ENCODE results near the gene NTSR1. TPM values are rescaled to one million over a fixed set of nuclear protein-coding genes. Genes with fewer than 3 reads are reported as not detected.

The NTSR1 gene
- total and polyA plus RNA-seq, 4 donors = 0.03 to 0.33 (median 0.08) TPM; not detected in 1

DNA sequence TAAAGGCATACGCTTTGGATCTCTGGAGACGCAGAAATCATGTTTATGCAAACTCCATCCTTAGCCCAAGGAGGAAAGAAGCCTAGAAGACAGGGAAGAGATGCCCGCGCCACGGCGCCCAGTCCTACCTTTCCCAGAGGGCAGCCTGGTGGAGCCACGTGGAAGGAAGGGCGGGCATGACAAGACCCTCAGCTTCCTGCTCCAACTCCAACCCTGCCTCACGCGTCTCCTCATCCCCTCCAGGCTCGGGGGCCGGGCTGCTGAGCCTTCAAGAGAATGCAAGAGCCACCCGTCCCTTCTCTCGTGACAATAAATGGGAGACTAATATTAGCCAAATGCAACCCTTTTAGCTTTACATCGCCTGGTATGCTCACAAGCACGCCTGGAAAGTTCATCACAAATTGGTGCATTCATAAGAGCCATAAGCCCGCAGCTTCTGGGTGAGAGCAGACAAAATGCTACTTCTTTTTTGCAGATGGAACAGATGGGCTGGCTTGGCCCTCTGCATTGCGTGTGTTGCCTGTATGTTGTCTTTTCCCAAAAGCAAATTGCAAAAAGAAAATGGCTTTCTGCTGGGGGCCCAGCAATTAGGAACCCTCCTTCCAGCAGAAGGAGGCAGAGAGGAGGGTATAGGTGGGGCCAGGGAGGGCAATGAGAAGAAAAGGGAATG lies 8.2 kb upstream of the NTSR1 start:
- no peak for DNase-seq (ENCODE audit: low spot score)
- 88% methylated on average over 18 of the region's 18 CpGs for WGBS

DNA sequence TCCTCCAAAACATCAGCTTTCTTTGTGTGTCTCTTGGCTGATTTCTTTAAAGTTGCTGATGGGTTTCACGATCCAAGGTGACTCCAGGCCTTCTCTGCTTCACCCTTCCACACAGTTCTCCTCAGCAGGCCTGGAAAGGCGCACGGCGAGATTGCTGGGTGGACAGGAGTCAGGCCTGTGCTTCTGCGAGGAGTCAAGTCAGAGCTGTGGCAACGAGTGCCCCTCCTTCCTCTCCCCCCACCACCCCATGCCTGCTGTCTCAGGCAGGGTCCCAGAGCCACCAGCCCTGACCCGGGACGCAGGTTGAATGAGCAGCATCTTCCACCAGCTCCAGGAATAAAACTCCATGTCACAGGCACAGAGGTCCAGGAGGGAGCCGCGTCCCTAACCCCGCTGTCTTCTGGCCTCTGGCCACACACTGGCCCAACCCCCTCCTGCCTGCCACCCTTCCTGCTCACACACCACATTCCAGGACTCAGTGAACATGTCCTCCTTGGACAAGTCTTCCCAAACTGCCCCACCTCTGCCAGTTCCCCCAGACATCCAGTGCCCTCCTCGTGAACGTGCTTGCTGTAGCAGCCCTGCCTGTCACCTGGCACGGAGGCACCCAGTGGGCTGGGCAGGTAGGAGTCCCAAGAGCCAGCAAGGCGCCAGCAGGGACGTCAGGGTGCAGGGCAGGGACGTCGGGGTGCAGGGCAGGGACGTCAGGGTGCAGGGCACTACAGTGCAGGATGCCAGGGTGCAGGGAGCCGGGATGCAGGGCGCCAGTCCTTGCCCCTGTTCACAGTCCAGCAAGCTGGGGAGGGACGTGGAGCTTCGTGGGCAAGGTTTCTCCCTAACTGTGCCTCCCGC lies 7.2 kb upstream of the NTSR1 start:
- no peak overlapping the region for H3K4me3 ChIP-seq (ENCODE audit: low read depth in 1 of 3, low read length in 3 of 3)
- no peaks in the 10 kb centered on the region for H3K4me1 ChIP-seq (ENCODE audit: control insufficient read depth in 4 of 4, insufficient read depth in 4 of 4, low read length in 3 of 4)
- peaks cover 0 to 4% (median under 1%) of the 10 kb centered on the region in 4 donors for H3K27me3 ChIP-seq (ENCODE audit: control insufficient read depth in 4 of 4, insufficient read depth in 4 of 4, low read length in 3 of 4)
- no peak for DNase-seq (ENCODE audit: low spot score)
- WGBS = 74% methylated on average over 24 of the region's 24 CpGs
- no peaks in the 10 kb centered on the region for H3K9me3 ChIP-seq (ENCODE audit: control insufficient read depth in 4 of 4, low read length in 3 of 4)
- H3K27ac ChIP-seq (ENCODE audit: low read depth in 1 of 2, low read length in 2 of 2) = no peak overlapping the region
- H3K36me3 ChIP-seq (ENCODE audit: control insufficient read depth in 4 of 4, insufficient read depth in 3 of 4, low read depth in 1 of 4, low read length in 3 of 4) = no peaks in the 10 kb centered on the region
- H3K9ac ChIP-seq (ENCODE audit: low read depth in 1 of 2, low read length in 2 of 2) = no peak overlapping the region
- TF ChIP-seq TAF1 (conservative IDR thresholded peaks at IDR 0.05) = no peak
- no peak for TF ChIP-seq FOXA2 (IDR thresholded peaks at IDR 0.05)
- no peak for TF ChIP-seq SP1 (IDR thresholded peaks at IDR 0.05)
- no peak for TF ChIP-seq JUND (IDR thresholded peaks at IDR 0.05)
- TF ChIP-seq, protein P1, sequence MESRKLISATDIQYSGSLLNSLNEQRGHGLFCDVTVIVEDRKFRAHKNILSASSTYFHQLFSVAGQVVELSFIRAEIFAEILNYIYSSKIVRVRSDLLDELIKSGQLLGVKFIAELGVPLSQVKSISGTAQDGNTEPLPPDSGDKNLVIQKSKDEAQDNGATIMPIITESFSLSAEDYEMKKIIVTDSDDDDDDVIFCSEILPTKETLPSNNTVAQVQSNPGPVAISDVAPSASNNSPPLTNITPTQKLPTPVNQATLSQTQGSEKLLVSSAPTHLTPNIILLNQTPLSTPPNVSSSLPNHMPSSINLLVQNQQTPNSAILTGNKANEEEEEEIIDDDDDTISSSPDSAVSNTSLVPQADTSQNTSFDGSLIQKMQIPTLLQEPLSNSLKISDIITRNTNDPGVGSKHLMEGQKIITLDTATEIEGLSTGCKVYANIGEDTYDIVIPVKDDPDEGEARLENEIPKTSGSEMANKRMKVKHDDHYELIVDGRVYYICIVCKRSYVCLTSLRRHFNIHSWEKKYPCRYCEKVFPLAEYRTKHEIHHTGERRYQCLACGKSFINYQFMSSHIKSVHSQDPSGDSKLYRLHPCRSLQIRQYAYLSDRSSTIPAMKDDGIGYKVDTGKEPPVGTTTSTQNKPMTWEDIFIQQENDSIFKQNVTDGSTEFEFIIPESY (IDR thresholded peaks at IDR 0.05) = no peak
- no peak for TF ChIP-seq HNF4A (conservative IDR thresholded peaks at IDR 0.05)
- TF ChIP-seq, protein P2, sequence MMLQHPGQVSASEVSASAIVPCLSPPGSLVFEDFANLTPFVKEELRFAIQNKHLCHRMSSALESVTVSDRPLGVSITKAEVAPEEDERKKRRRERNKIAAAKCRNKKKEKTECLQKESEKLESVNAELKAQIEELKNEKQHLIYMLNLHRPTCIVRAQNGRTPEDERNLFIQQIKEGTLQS (IDR thresholded peaks at IDR 0.05) = no peak
- no peak for TF ChIP-seq RAD21 (IDR thresholded peaks at IDR 0.05)
- no peak for TF ChIP-seq EGR1 (IDR thresholded peaks at IDR 0.05; ENCODE audit: low read depth in 2 of 2)
- TF ChIP-seq, protein P3, sequence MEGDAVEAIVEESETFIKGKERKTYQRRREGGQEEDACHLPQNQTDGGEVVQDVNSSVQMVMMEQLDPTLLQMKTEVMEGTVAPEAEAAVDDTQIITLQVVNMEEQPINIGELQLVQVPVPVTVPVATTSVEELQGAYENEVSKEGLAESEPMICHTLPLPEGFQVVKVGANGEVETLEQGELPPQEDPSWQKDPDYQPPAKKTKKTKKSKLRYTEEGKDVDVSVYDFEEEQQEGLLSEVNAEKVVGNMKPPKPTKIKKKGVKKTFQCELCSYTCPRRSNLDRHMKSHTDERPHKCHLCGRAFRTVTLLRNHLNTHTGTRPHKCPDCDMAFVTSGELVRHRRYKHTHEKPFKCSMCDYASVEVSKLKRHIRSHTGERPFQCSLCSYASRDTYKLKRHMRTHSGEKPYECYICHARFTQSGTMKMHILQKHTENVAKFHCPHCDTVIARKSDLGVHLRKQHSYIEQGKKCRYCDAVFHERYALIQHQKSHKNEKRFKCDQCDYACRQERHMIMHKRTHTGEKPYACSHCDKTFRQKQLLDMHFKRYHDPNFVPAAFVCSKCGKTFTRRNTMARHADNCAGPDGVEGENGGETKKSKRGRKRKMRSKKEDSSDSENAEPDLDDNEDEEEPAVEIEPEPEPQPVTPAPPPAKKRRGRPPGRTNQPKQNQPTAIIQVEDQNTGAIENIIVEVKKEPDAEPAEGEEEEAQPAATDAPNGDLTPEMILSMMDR (IDR thresholded peaks at IDR 0.05; ENCODE audit: low read depth, low read length, missing input control) = no peak
- no peak for TF ChIP-seq FOXA1 (IDR thresholded peaks at IDR 0.05)
- TF ChIP-seq NR2F2 (IDR thresholded peaks at IDR 0.05) = no peak
- TF ChIP-seq HNF4G (IDR thresholded peaks at IDR 0.05) = no peak
- TF ChIP-seq YY1 (IDR thresholded peaks at IDR 0.05) = no peak
- no peak for TF ChIP-seq RXRA (IDR thresholded peaks at IDR 0.05)
- TF ChIP-seq, protein P4, sequence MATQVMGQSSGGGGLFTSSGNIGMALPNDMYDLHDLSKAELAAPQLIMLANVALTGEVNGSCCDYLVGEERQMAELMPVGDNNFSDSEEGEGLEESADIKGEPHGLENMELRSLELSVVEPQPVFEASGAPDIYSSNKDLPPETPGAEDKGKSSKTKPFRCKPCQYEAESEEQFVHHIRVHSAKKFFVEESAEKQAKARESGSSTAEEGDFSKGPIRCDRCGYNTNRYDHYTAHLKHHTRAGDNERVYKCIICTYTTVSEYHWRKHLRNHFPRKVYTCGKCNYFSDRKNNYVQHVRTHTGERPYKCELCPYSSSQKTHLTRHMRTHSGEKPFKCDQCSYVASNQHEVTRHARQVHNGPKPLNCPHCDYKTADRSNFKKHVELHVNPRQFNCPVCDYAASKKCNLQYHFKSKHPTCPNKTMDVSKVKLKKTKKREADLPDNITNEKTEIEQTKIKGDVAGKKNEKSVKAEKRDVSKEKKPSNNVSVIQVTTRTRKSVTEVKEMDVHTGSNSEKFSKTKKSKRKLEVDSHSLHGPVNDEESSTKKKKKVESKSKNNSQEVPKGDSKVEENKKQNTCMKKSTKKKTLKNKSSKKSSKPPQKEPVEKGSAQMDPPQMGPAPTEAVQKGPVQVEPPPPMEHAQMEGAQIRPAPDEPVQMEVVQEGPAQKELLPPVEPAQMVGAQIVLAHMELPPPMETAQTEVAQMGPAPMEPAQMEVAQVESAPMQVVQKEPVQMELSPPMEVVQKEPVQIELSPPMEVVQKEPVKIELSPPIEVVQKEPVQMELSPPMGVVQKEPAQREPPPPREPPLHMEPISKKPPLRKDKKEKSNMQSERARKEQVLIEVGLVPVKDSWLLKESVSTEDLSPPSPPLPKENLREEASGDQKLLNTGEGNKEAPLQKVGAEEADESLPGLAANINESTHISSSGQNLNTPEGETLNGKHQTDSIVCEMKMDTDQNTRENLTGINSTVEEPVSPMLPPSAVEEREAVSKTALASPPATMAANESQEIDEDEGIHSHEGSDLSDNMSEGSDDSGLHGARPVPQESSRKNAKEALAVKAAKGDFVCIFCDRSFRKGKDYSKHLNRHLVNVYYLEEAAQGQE (IDR thresholded peaks at IDR 0.05) = no peak
- TF ChIP-seq GABPA (IDR thresholded peaks at IDR 0.05 in 1 of 2, conservative IDR thresholded peaks at IDR 0.05 in 1 of 2) = no peak

More for the DNA sequence above, 8.2 kb upstream of the NTSR1 start:
- peaks cover 0 to 2% (median 0%) of the 10 kb centered on the region in 4 donors for H3K27me3 ChIP-seq (ENCODE audit: control insufficient read depth in 4 of 4, insufficient read depth in 4 of 4, low read length in 3 of 4)
- TF ChIP-seq HNF4A (conservative IDR thresholded peaks at IDR 0.05) = no peak
- no peak for TF ChIP-seq HNF4G (IDR thresholded peaks at IDR 0.05)
- TF ChIP-seq RAD21 (IDR thresholded peaks at IDR 0.05) = no peak
- no peak overlapping the region for H3K4me3 ChIP-seq (ENCODE audit: low read depth in 1 of 3, low read length in 3 of 3)
- H3K27ac ChIP-seq (ENCODE audit: low read depth in 1 of 2, low read length in 2 of 2) = no peak overlapping the region
- no peaks in the 10 kb centered on the region for H3K9me3 ChIP-seq (ENCODE audit: control insufficient read depth in 4 of 4, low read length in 3 of 4)
- no peaks in the 10 kb centered on the region for H3K36me3 ChIP-seq (ENCODE audit: control insufficient read depth in 4 of 4, insufficient read depth in 3 of 4, low read depth in 1 of 4, low read length in 3 of 4)
- no peaks in the 10 kb centered on the region for H3K4me1 ChIP-seq (ENCODE audit: control insufficient read depth in 4 of 4, insufficient read depth in 4 of 4, low read length in 3 of 4)
- H3K9ac ChIP-seq (ENCODE audit: low read depth in 1 of 2, low read length in 2 of 2) = no peak overlapping the region
